IPS DF 4.7 (cell line): ENCODE measurements around the gene GSPT1.
"Not testable (repeated sequence)": the region's sequence is repeated elsewhere in the genome, so short reads cannot be mapped to it uniquely, and the experiment has no call there.

Experiments used
- DNase-seq: peaks from one replicate; pipeline ENCODE4 v3.0.0-alpha.2; 2013; ENCODE audit warnings: low spot score; ENCODE audit errors: extremely low read depth

Gene GSPT1

GRCh38 chr16:11862489-11862888, 53.3 kb downstream of the GSPT1 start:
- DNase-seq: no peak

- DNase-seq: no peak
These were observed 58.6 kb downstream of the GSPT1 start for GRCh38 chr16:11857161-11857560.

- no peak for DNase-seq
These were observed 63.5 kb downstream of the GSPT1 start for GRCh38 chr16:11852092-11852809.

GRCh38 chr16:11851294-11852091, 64.3 kb downstream of the GSPT1 start, which contains the start of gene RSL1D1:
Gene RSL1D1 (minus strand): TSS chr16:11851542. CDS start chr16:11851512, 30 bp downstream.
- DNase-seq: no peak

- DNase-seq: no peak
These were observed 66.9 kb downstream of the GSPT1 start for GRCh38 chr16:11848842-11849241.

GRCh38 chr16:11844499-11844898, 71.3 kb downstream of the GSPT1 start:
- no peak for DNase-seq

- no peak for DNase-seq
These were observed 71.9 kb downstream of the GSPT1 start for GRCh38 chr16:11843861-11844260.

- no peak for DNase-seq
These were observed 72.5 kb downstream of the GSPT1 start for GRCh38 chr16:11843206-11843605.

GRCh38 chr16:11841026-11841425, 74.7 kb downstream of the GSPT1 start:
- no peak for DNase-seq

GRCh38 chr16:11836650-11837244, 79.0 kb downstream of the GSPT1 start:
- DNase-seq: no peak

GRCh38 chr16:11835891-11836649, 79.7 kb downstream of the GSPT1 start:
- DNase-seq: no peak

- no peak for DNase-seq
These were observed 80.4 kb downstream of the GSPT1 start for GRCh38 chr16:11835309-11835708.

GRCh38 chr16:11833951-11834695, 81.6 kb downstream of the GSPT1 start:
- DNase-seq: no peak

- DNase-seq: no peak
These were observed 87.1 kb downstream of the GSPT1 start for GRCh38 chr16:11828696-11829095.

GRCh38 chr16:11825520-11826165, 90.1 kb downstream of the GSPT1 start:
- DNase-seq: not testable (repeated sequence)

- no peak for DNase-seq
These were observed 91.4 kb downstream of the GSPT1 start for GRCh38 chr16:11824362-11824761.

GRCh38 chr16:11823645-11824044, 92.1 kb downstream of the GSPT1 start:
- not testable (repeated sequence) for DNase-seq

- no peak for DNase-seq
These were observed 96.0 kb downstream of the GSPT1 start for GRCh38 chr16:11819798-11820197.

- not testable (repeated sequence) for DNase-seq
These were observed 96.8 kb downstream of the GSPT1 start for GRCh38 chr16:11818970-11819369.
